Suprapubic skin (tissue), 4 donors: Measurements from ENCODE around the gene CARD6.
"Not testable (repeated sequence)": the region's sequence is repeated elsewhere in the genome, so short reads cannot be mapped to it uniquely, and the experiment has no call there.

Source experiments
- EP300 ChIP-seq: sonication (generic); formaldehyde crosslinking; IDR thresholded peaks from one replicate; pipeline ENCODE4 v1.6.1; 2017; ENCODE audit warnings: antibody characterized with exemption
- POLR2A ChIP-seq, 2 donors: fragments of 450-650 bp; IDR thresholded peaks; one replicate each; pipeline ENCODE4 v1.6.1; 2017; ENCODE audit warnings: antibody characterized with exemption in 2 of 2, mild to moderate bottlenecking in 2 of 2, moderate library complexity in 2 of 2
- POLR2AphosphoS5 ChIP-seq, 3 donors: sonication (generic); formaldehyde crosslinking; IDR thresholded peaks; one replicate each; pipeline ENCODE4 v1.6.1; 2017; ENCODE audit warnings: antibody characterized with exemption in 3 of 3
- TF ChIP-seq, protein P1 (sequence below), 2 donors: fragments of 200-600 bp in 1 of 2; fragments of 450-650 bp in 1 of 2; sonication (generic) in 1 of 2; IDR thresholded peaks; one replicate each; pipeline ENCODE4 v1.5.1; 2016 to 2019; ENCODE audit warnings: antibody characterized with exemption in 2 of 2, mild to moderate bottlenecking in 1 of 2, moderate library complexity in 1 of 2

DNA sequence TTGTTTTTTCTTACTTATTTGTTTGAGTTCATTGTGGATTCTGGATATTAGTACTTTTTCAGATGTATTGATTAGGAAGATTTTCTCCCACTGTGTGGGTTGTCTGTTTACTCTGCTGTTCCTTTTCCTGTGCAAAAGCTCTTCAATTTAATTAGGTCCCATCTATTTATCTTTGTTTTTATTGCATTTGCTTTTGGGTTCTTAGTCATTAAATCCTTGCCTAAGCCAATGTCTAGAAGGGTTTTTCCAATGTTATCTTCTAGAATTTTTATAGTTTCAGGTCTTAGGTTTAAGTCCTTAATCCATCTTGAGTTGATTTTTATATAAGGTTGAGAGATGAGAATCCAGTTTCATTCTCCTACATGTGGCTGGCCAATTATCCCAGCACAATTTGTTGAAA lies 46.8 kb upstream of the CARD6 start:
- TF ChIP-seq, protein P1, sequence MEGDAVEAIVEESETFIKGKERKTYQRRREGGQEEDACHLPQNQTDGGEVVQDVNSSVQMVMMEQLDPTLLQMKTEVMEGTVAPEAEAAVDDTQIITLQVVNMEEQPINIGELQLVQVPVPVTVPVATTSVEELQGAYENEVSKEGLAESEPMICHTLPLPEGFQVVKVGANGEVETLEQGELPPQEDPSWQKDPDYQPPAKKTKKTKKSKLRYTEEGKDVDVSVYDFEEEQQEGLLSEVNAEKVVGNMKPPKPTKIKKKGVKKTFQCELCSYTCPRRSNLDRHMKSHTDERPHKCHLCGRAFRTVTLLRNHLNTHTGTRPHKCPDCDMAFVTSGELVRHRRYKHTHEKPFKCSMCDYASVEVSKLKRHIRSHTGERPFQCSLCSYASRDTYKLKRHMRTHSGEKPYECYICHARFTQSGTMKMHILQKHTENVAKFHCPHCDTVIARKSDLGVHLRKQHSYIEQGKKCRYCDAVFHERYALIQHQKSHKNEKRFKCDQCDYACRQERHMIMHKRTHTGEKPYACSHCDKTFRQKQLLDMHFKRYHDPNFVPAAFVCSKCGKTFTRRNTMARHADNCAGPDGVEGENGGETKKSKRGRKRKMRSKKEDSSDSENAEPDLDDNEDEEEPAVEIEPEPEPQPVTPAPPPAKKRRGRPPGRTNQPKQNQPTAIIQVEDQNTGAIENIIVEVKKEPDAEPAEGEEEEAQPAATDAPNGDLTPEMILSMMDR (IDR thresholded peaks at IDR 0.05), result not testable (repeated sequence)
- TF ChIP-seq POLR2A (IDR thresholded peaks at IDR 0.05); POLR2AphosphoS5 (IDR thresholded peaks at IDR 0.05); EP300: not testable (repeated sequence)
